IPS-20b (cell line): ENCODE data around the gene NGLY1.

ENCODE experiments used
- H3K27ac ChIP-seq: one replicate; pipeline ENCODE4 v1.5.1; 2013; ENCODE audit warnings: low read length
- H3K27me3 ChIP-seq: 2 replicates; pipeline ENCODE4 v1.6.1; 2013; ENCODE audit warnings: mild to moderate bottlenecking, low read length, inconsistent platforms; ENCODE audit not compliant: insufficient read depth
- H3K36me3 ChIP-seq: 2 replicates; pipeline ENCODE4 v1.6.1; 2013; ENCODE audit warnings: low read depth, mild to moderate bottlenecking, inconsistent platforms, low read length, moderate library complexity; ENCODE audit not compliant: insufficient read depth
- H3K4me1 ChIP-seq: 2 replicates; pipeline ENCODE4 v1.6.1; 2013; ENCODE audit warnings: mild to moderate bottlenecking, control low read depth, inconsistent platforms, low read length, moderate library complexity; ENCODE audit not compliant: insufficient read depth
- H3K4me3 ChIP-seq: 2 replicates; pipeline ENCODE4 v1.5.1; 2013; ENCODE audit warnings: mild to moderate bottlenecking, low read length, inconsistent platforms
- H3K9ac ChIP-seq: 2 replicates; pipeline ENCODE4 v1.6.1; 2013; ENCODE audit warnings: low read depth, mild to moderate bottlenecking, inconsistent platforms, low read length, moderate library complexity
- H3K9me3 ChIP-seq: 2 replicates; pipeline ENCODE4 v1.6.1; 2013; ENCODE audit warnings: mild to moderate bottlenecking, low read depth, low read length, inconsistent platforms; ENCODE audit not compliant: insufficient read depth

NGLY1 gene

GRCh38 chr3:25782636-25782937, 656 bp downstream of the NGLY1 start:
- Histone ChIP-seq H3K27me3 (peaks cover 10% of the 10 kb centered on the region), H3K9me3 (no peaks in the 10 kb centered on the region), H3K9ac (peak overlapping the region; percentile 82; the same call in 1 of the 2 replicates), H3K4me3 (peak overlapping the region; percentile 92), H3K36me3 (peaks cover 10% of the 10 kb centered on the region), H3K4me1 (peaks cover 13% of the 10 kb centered on the region; the same call in 1 of the 2 replicates), H3K27ac (no peak overlapping the region)

GRCh38 chr3:25781758-25782594, 1.3 kb downstream of the NGLY1 start:
- Histone ChIP-seq H3K4me3 (peak overlapping the region; percentile 92), H3K9ac (peak overlapping the region; percentile 82; the same call in 1 of the 2 replicates), H3K27ac (no peak overlapping the region), H3K36me3 (peaks cover 16% of the 10 kb centered on the region), H3K4me1 (peaks cover 13% of the 10 kb centered on the region; the same call in 1 of the 2 replicates), H3K27me3 (peaks cover 10% of the 10 kb centered on the region), H3K9me3 (no peaks in the 10 kb centered on the region)

- Histone ChIP-seq H3K9me3 (no peaks in the 10 kb centered on the region), H3K27me3 (peaks cover 10% of the 10 kb centered on the region), H3K4me1 (peaks cover 13% of the 10 kb centered on the region; the same call in 1 of the 2 replicates), H3K4me3 (peak overlapping the region; percentile 92; the same call in 1 of the 2 replicates), H3K9ac (no peak overlapping the region), H3K27ac (no peak overlapping the region), H3K36me3 (peaks cover 23% of the 10 kb centered on the region)
These were observed 2.0 kb downstream of the NGLY1 start for GRCh38 chr3:25781145-25781757.

GRCh38 chr3:25780618-25781017, 2.6 kb downstream of the NGLY1 start:
- Histone ChIP-seq H3K27me3 (peaks cover 10% of the 10 kb centered on the region), H3K36me3 (peaks cover 30% of the 10 kb centered on the region), H3K9me3 (no peaks in the 10 kb centered on the region), H3K27ac (no peak overlapping the region), H3K9ac (no peak overlapping the region), H3K4me3 (no peak overlapping the region), H3K4me1 (peaks cover 13% of the 10 kb centered on the region; the same call in 1 of the 2 replicates)

- Histone ChIP-seq H3K27me3 (no peaks in the 10 kb centered on the region), H3K27ac (no peak overlapping the region), H3K9me3 (peaks cover 9% of the 10 kb centered on the region; the same call in 1 of the 2 replicates), H3K9ac (no peak overlapping the region), H3K36me3 (peaks cover 57% of the 10 kb centered on the region), H3K4me3 (no peak overlapping the region), H3K4me1 (no peaks in the 10 kb centered on the region)
These were observed 7.3 kb downstream of the NGLY1 start for GRCh38 chr3:25775936-25776335.

GRCh38 chr3:25768851-25769250, 14.4 kb downstream of the NGLY1 start:
- Histone ChIP-seq H3K9ac (no peak overlapping the region), H3K4me3 (no peak overlapping the region), H3K36me3 (peaks cover 12% of the 10 kb centered on the region), H3K27ac (no peak overlapping the region), H3K9me3 (peaks cover 8% of the 10 kb centered on the region; the same call in 1 of the 2 replicates), H3K4me1 (no peaks in the 10 kb centered on the region), H3K27me3 (no peaks in the 10 kb centered on the region)

- no peaks in the 10 kb centered on the region for H3K27me3 ChIP-seq
- H3K36me3 ChIP-seq, result peaks cover 28% of the 10 kb centered on the region
- H3K9me3 ChIP-seq, result no peaks in the 10 kb centered on the region
- H3K27ac ChIP-seq, result no peak overlapping the region
- H3K4me1 ChIP-seq, result peaks cover 14% of the 10 kb centered on the region; the same call in 1 of the 2 replicates
- no peak overlapping the region for H3K4me3 ChIP-seq
- no peak overlapping the region for H3K9ac ChIP-seq
These were observed 31.5 kb downstream of the NGLY1 start for GRCh38 chr3:25751725-25752124.

- Histone ChIP-seq H3K27me3 (no peaks in the 10 kb centered on the region), H3K36me3 (peaks cover 28% of the 10 kb centered on the region), H3K4me3 (no peak overlapping the region), H3K9ac (no peak overlapping the region), H3K27ac (no peak overlapping the region), H3K9me3 (no peaks in the 10 kb centered on the region), H3K4me1 (peaks cover 14% of the 10 kb centered on the region; the same call in 1 of the 2 replicates)
These were observed 32.2 kb downstream of the NGLY1 start for GRCh38 chr3:25751048-25751447.

- Histone ChIP-seq H3K9ac (no peak overlapping the region), H3K4me3 (no peak overlapping the region), H3K36me3 (peaks cover 34% of the 10 kb centered on the region), H3K9me3 (no peaks in the 10 kb centered on the region), H3K4me1 (peaks cover 14% of the 10 kb centered on the region; the same call in 1 of the 2 replicates), H3K27me3 (no peaks in the 10 kb centered on the region), H3K27ac (no peak overlapping the region)
These were observed 34.1 kb downstream of the NGLY1 start for GRCh38 chr3:25749031-25749581.

- no peak overlapping the region for H3K27ac ChIP-seq
- no peaks in the 10 kb centered on the region for H3K27me3 ChIP-seq
- H3K9me3 ChIP-seq, result no peaks in the 10 kb centered on the region
- peaks cover 34% of the 10 kb centered on the region for H3K36me3 ChIP-seq
- H3K4me3 ChIP-seq, result no peak overlapping the region
- no peak overlapping the region for H3K9ac ChIP-seq
- peaks cover 14% of the 10 kb centered on the region; the same call in 1 of the 2 replicates for H3K4me1 ChIP-seq
These were observed 35.1 kb downstream of the NGLY1 start for GRCh38 chr3:25748189-25748588.

GRCh38 chr3:25747033-25747432, 36.2 kb downstream of the NGLY1 start:
- H3K4me1 ChIP-seq, result peaks cover 14% of the 10 kb centered on the region; the same call in 1 of the 2 replicates
- H3K4me3 ChIP-seq, result no peak overlapping the region
- H3K27ac ChIP-seq, result no peak overlapping the region
- no peaks in the 10 kb centered on the region for H3K27me3 ChIP-seq
- no peaks in the 10 kb centered on the region for H3K9me3 ChIP-seq
- H3K9ac ChIP-seq, result no peak overlapping the region
- peaks cover 34% of the 10 kb centered on the region for H3K36me3 ChIP-seq
